Breast epithelium (tissue), 3 donors: Measurements from ENCODE around the gene AXIN2.

ENCODE experiments used
- POLR2A ChIP-seq: fragments of 450-650 bp; IDR thresholded peaks from one replicate; pipeline ENCODE4 v1.6.1; 2016; ENCODE audit warnings: antibody characterized with exemption, mild to moderate bottlenecking, moderate library complexity
- TF ChIP-seq, protein P1 (sequence below), 3 donors: fragments of 450-650 bp; IDR thresholded peaks; one replicate each; pipeline ENCODE4 v1.5.1; 2016 to 2017; ENCODE audit warnings: antibody characterized with exemption in 3 of 3, mild to moderate bottlenecking in 3 of 3, moderate library complexity in 3 of 3

DNA sequence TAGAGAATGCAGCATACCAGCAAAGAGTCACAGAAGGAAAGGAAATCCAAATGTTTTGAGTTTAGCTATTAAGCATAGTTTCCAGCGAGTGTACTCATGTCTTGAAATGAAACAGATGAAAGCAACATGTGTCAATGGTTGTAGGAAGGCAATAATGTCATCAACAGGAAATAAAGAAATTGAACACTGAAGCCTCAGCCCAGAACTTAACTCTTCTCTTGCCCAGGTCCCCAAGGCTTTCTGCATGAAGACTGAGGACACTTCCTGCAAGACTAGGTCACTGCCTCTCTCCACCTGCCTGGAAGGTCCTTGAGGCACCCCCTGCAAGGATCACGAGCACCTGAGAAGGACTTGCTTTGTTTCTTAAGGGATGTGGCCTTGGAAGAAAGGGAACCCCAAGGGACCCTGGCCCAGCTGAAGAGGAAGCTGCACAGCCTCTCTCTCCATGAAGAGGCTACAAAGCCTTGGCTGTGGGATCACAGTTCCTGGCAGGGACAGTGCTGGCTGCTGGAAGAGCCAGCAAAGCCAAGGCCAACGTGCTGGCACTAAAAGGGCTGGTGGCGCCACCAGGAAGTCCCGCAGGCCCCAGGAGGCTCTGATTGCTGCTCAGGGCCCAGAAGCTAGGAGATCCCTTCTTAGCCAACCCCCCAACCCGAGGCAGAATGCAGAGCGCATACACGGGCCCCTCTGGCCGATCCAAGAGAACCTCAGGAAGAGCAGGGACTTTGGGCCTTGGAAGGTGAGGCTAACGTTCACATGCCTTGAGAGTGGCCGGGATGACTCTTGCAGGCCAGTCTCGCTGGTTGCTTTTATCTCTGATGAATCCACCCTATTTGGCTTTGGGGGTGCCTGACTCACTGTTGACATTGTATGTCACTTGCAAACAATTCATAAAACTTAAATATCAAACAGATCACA lies 23.4 kb upstream of the AXIN2 start:
- TF ChIP-seq, protein P1, sequence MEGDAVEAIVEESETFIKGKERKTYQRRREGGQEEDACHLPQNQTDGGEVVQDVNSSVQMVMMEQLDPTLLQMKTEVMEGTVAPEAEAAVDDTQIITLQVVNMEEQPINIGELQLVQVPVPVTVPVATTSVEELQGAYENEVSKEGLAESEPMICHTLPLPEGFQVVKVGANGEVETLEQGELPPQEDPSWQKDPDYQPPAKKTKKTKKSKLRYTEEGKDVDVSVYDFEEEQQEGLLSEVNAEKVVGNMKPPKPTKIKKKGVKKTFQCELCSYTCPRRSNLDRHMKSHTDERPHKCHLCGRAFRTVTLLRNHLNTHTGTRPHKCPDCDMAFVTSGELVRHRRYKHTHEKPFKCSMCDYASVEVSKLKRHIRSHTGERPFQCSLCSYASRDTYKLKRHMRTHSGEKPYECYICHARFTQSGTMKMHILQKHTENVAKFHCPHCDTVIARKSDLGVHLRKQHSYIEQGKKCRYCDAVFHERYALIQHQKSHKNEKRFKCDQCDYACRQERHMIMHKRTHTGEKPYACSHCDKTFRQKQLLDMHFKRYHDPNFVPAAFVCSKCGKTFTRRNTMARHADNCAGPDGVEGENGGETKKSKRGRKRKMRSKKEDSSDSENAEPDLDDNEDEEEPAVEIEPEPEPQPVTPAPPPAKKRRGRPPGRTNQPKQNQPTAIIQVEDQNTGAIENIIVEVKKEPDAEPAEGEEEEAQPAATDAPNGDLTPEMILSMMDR (IDR thresholded peaks at IDR 0.05): no peak
- TF ChIP-seq POLR2A: no peak
